Mucosa of rectum (tissue), 2 donors: ENCODE measurements around the gene ACADVL.

Experiments used
- H3K27ac ChIP-seq, 2 donors: one replicate each; pipeline ENCODE4 v1.7.0; 2013; ENCODE audit warnings: inconsistent platforms in 2 of 2, low read depth in 2 of 2, low read length in 2 of 2
- H3K27me3 ChIP-seq, 2 donors: one replicate each; pipeline ENCODE4 v1.7.0; 2013; ENCODE audit warnings: low read length in 2 of 2; ENCODE audit not compliant: control insufficient read depth in 2 of 2, insufficient read depth in 2 of 2
- H3K36me3 ChIP-seq, 2 donors: one replicate each; pipeline ENCODE4 v1.7.0; 2013; ENCODE audit warnings: low read length in 2 of 2; ENCODE audit not compliant: control insufficient read depth in 2 of 2, insufficient read depth in 2 of 2
- H3K4me1 ChIP-seq, 2 donors: one replicate each; pipeline ENCODE4 v1.7.0; 2013; ENCODE audit warnings: low read length in 2 of 2, mild to moderate bottlenecking in 1 of 2; ENCODE audit not compliant: control insufficient read depth in 2 of 2, insufficient read depth in 2 of 2
- H3K4me3 ChIP-seq, 2 donors: one replicate each; pipeline ENCODE4 v1.7.0; 2013; ENCODE audit warnings: low read length in 2 of 2
- H3K9ac ChIP-seq, 2 donors: one replicate each; pipeline ENCODE4 v1.7.0; 2013; ENCODE audit warnings: low read length in 2 of 2, low read depth in 1 of 2, mild to moderate bottlenecking in 1 of 2
- H3K9me3 ChIP-seq, 2 donors: one replicate each; pipeline ENCODE4 v1.7.0; 2013; ENCODE audit warnings: low read length in 2 of 2; ENCODE audit not compliant: control insufficient read depth in 2 of 2
- donor health status: healthy.
- donor health status: Normal muscosa, but diverticular disease.

ACADVL gene

DNA sequence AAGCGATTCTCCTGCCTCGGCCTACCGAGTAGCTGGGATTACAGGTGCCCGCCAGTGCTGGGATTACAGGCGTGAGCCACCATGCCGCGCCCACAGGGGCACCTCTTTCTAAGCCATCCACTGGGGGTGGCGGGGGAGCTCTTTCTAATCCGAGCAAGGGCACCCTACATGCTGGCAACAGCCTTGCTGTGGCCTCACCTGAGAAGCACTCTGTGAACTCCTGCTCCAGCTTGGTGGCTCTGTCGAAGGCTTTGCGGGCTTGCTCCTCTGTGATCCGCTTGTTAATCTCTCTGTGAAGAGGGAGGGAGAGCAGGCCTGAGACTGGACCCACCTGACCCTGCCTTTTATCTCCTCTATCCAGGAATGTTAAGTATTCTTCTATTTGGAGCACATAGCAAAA is 28.7 kb upstream of the ACADVL start:
- H3K9ac ChIP-seq = no peak overlapping the region
- H3K9me3 ChIP-seq = no peaks in the 10 kb centered on the region
- H3K36me3 ChIP-seq = no peaks in the 10 kb centered on the region
- H3K27me3 ChIP-seq = no peaks in the 10 kb centered on the region
- H3K4me3 ChIP-seq = no peak overlapping the region
- H3K4me1 ChIP-seq = no peaks in the 10 kb centered on the region
- no peak overlapping the region for H3K27ac ChIP-seq

DNA sequence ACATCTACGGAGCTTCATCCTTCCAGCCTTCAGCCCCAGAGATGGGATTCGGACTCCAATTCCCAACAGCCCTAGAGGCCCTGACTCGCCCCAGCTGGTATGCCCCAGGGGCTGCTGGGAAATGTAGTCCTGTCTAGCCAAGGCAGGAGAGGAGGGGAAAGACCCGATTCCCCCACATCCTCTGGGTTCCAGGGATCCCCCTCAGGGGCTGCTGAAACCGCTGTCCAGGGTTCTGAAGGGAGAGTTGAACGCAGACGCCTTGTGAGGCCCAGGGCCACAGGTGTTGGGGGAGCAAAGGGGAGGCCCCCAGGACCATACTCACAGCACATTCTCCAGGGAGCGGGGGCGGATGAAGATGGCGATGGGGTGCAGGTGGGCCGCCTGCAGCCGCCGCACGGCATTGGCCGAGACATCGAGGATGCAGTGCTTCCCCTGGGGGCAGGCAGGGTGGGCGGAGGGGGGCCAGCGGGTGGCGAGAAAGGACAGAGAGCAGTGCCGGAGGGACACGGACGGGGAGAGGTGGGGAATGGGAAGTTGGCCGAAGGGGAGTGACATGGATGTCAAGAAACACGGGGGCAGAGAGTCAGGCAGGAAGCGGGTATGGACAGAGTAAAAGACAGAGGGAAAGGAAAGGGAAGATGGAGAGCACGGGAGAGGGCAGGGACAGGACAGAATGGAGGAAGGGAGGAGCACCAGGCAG is 28.0 kb upstream of the ACADVL start:
- no peaks in the 10 kb centered on the region for H3K9me3 ChIP-seq
- H3K9ac ChIP-seq = no peak overlapping the region
- no peaks in the 10 kb centered on the region for H3K27me3 ChIP-seq
- H3K27ac ChIP-seq = no peak overlapping the region
- H3K4me3 ChIP-seq = no peak overlapping the region
- peaks cover 0 to 4% of the 10 kb centered on the region in 2 donors for H3K36me3 ChIP-seq
- no peaks in the 10 kb centered on the region for H3K4me1 ChIP-seq

DNA sequence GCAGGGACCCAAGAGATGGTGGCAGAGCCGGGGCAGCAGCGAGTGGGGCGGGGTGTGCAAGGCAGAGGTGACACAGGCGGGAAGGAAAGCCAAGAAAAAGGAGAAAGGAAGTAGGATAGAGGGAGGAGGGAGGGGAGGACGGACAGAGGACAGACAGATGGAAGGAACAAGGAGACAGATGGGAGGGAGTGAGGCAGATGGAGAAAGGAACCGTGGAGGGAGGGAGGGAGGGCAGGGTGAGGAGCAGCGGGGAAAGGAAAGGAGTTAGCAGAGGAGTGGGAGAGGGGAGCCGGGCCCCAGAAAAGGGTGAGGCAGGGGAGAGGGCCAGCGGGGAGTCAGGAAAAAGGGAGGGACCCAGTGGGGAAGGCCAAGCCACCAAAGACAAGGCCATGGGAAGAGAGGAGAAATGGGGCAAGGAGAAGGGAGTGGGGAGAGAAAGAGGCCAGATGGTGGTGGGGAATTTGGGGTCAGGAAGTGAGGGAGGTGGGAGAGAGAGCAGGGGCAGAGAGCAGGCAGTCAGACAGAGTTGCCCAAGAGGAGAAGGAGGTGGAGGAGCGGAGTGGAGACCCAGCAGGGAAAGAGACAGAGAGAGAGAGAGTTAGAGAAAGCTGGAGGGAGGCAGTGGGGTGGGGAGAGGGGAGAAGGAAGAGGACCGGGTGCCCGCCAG is 27.3 kb upstream of the ACADVL start:
- H3K4me3 ChIP-seq = no peak overlapping the region
- peaks cover 0 to 4% of the 10 kb centered on the region in 2 donors for H3K36me3 ChIP-seq
- H3K27ac ChIP-seq = no peak overlapping the region
- no peak overlapping the region for H3K9ac ChIP-seq
- H3K4me1 ChIP-seq = no peaks in the 10 kb centered on the region
- H3K9me3 ChIP-seq = no peaks in the 10 kb centered on the region
- H3K27me3 ChIP-seq = no peaks in the 10 kb centered on the region

DNA sequence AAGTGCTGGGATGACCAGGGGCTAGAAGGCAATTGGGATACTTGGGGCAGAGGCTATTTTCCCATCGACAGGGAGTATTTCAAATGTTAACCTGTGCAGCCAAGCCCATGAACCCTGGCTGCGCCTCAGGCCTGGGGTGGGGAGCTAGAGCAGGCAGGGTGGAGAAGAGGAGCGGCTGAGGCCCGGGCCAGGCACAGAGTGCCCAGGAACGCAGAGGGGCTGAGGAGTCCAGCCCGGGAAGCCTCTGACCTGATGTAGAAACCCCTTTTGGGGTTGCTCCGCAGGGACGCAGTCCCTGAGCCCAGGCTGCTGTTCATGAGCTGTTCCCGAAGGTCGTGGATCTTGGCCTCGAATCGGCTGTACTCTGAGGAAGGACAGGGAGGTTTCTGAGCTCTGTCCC is 23.8 kb upstream of the ACADVL start:
- no peaks in the 10 kb centered on the region for H3K4me1 ChIP-seq
- no peaks in the 10 kb centered on the region for H3K9me3 ChIP-seq
- H3K9ac ChIP-seq = no peak overlapping the region
- H3K36me3 ChIP-seq = peaks cover 0 to 4% of the 10 kb centered on the region in 2 donors
- H3K4me3 ChIP-seq = no peak overlapping the region
- H3K27ac ChIP-seq = no peak overlapping the region
- no peaks in the 10 kb centered on the region for H3K27me3 ChIP-seq

DNA sequence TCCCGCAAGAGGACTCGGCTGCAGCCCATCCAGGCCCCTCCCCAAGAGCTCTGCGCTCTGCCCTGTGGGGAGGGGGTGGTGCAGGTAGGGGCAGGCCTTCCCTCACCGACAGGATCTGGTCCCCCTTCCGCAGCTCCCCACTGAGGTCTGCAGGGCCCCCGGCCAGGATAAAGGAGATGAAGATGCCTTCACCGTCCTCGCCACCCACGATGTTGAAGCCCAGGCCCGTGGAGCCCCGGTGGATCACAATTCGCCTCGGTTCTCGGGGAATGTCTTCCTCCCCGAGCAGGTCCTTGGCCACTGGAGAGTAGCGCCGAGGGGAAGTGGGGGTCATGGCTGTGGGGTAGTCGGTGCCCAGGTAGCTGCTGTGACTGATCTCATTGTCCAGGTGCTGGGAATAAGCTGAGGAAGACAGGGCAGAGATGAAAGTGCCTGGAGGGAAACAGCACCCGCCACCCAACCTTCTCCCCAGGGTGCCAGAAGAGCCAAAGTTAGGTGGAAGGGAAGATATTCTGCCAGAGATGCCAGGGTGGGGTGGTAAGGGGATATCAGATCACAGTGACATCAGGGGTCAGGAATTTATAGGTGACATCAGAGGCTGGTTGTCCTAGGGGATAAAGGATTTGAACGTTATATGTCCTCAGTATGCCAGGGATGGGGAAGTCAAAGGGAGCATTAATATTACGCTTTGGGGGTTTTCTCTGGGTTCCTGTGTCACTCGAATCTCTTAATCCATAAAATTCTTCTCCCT is 22.9 kb upstream of the ACADVL start:
- H3K36me3 ChIP-seq = peaks cover 0 to 4% of the 10 kb centered on the region in 2 donors
- H3K27ac ChIP-seq = no peak overlapping the region

DNA sequence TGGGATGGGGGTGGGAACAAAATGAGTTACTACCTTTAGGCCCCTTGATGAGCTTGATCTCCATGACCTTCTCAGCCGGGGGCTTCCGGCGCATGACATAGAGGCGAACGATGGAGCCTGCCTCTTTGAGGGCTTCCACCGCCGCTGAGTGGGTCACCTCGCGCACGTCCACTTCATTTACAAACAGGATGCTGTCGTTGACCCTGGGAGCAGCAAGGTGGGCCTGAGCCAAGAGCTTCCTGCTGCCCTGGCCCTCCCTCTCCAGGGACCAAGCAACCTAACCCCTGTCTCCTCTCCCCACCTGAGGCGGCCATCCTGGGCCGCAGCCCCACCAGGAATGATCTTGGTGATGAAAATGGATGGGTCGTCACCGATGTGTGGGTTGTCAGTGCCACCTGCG is 16.3 kb upstream of the ACADVL start:
- Histone ChIP-seq H3K9ac (no peak overlapping the region), H3K27ac (no peak overlapping the region), H3K4me1 (peaks cover 0 to 3% of the 10 kb centered on the region in 2 donors), H3K9me3 (no peaks in the 10 kb centered on the region), H3K36me3 (peaks cover 0 to 5% of the 10 kb centered on the region in 2 donors), H3K4me3 (no peak overlapping the region), H3K27me3 (peaks cover 0 to 2% of the 10 kb centered on the region in 2 donors)

More for the DNA sequence above, 22.9 kb upstream of the ACADVL start:
- Histone ChIP-seq H3K4me3 (no peak overlapping the region), H3K4me1 (no peaks in the 10 kb centered on the region), H3K27me3 (no peaks in the 10 kb centered on the region), H3K9ac (no peak overlapping the region), H3K9me3 (no peaks in the 10 kb centered on the region)

DNA sequence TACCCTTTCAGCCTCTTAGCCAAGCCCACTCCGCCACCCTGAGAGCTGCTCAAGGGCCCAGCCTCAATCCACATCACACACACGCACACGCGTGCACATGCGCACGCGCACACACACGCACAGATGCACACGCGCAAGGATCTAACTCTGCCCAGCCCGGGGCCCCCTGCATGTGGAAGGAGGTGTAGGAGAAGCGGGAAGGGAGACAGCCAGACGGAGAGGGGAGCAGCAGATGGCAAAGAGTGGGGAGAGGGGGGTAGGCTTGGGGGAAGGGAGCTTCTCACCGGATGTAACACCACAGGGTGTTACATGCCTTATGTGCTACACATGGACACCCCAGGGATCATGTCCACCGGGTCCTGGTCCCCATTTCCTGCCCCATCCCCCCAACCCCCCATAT is 15.4 kb upstream of the ACADVL start:
- H3K9me3 ChIP-seq = no peaks in the 10 kb centered on the region
- no peak overlapping the region for H3K9ac ChIP-seq
- peak overlapping the region in 1 of 2 donors; percentile 58 for H3K27ac ChIP-seq
- H3K4me1 ChIP-seq = peaks cover 0 to 3% of the 10 kb centered on the region in 2 donors
- peaks cover 0 to 5% of the 10 kb centered on the region in 2 donors for H3K36me3 ChIP-seq
- peaks cover 0 to 2% of the 10 kb centered on the region in 2 donors for H3K27me3 ChIP-seq
- H3K4me3 ChIP-seq = peak overlapping the region; percentile 61 to 79

DNA sequence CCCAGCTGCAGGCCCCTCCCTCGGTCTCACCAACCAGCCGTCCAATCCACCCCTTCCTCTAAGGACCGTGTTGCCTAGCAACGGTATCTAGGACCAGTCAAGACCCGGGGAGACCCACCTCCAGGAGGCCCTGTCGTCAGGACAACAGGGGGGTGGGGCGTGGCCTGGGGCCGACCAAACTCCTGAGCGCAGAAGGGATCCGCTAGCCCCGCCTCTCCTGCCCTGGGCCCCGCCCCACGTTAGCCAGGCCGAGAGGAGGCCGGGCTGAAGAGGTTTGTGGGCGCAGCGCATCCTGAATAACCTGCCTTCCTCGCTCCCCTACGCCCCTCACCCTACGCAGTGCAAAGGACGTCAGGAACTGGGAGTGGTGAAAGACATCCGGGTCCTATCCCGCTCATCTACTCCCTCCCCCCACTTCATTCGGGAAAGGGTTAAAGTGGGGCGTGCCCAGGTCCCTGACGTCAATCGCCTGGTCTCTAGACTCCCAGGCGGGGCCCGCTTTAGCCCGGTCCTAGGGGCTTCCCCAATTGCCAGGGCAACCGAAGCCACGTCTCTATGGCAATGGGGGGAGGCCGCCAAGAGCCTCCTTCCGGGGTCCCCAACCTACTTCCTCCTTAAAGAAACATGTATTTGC is 14.8 kb upstream of the ACADVL start:
- Histone ChIP-seq H3K9me3 (no peaks in the 10 kb centered on the region), H3K27me3 (peaks cover 0 to 2% of the 10 kb centered on the region in 2 donors), H3K4me3 (peak overlapping the region; percentile 61 to 79), H3K27ac (peak overlapping the region in 1 of 2 donors; percentile 58), H3K4me1 (peaks cover 0 to 3% of the 10 kb centered on the region in 2 donors), H3K36me3 (peaks cover 0 to 5% of the 10 kb centered on the region in 2 donors), H3K9ac (peak overlapping the region; percentile 28 to 65)

DNA sequence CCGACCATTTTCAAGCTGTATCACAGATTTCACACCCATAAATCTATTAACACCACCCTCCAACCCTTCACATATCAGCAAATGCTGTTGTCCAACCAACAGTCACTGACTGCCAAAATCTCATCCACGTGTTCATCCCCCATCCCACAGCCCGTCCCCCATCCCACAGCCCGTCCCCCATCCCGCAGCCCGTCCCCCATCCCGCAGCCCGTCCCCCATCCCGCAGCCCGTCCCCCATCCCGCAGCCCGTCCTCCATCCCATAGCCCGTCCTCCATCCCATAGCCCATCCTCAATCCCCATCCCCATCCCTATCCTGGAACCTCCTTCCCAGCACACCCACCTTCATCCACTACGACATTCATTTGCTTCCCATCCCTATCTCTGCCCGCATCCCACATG is 14.2 kb upstream of the ACADVL start:
- H3K36me3 ChIP-seq = peaks cover 0 to 5% of the 10 kb centered on the region in 2 donors
- no peak overlapping the region for H3K27ac ChIP-seq
- peaks cover 0 to 3% of the 10 kb centered on the region in 2 donors for H3K4me1 ChIP-seq
- no peaks in the 10 kb centered on the region for H3K9me3 ChIP-seq
- peak overlapping the region; percentile 28 to 65 for H3K9ac ChIP-seq
- H3K27me3 ChIP-seq = peaks cover 0 to 2% of the 10 kb centered on the region in 2 donors
- peak overlapping the region; percentile 61 to 79 for H3K4me3 ChIP-seq
